HEK293 (cell line): Measurements from ENCODE around the gene GASK1B.

Experiments used
- CTCF ChIA-PET: fragments of 350-600 bp; formaldehyde crosslinking; extraction: SDS; loops from one replicate; lab custom pipeline; 2021; ENCODE audit warnings: antibody characterized with exemption; lab: Yijun Ruan, JAX
- POLR2A ChIA-PET: fragments of 300-600 bp; formaldehyde crosslinking; extraction: SDS; loops from one replicate; lab custom pipeline; 2020; ENCODE audit warnings: antibody characterized with exemption, inconsistent platforms; lab: Yijun Ruan, JAX
- H3K27ac ChIP-seq: fragments of 200-500 bp; sonication (Bioruptor generic); 2 replicates; pipeline ENCODE4 v1.5.1; 2014; ENCODE audit warnings: low read depth, low read length, control low read depth, inconsistent platforms; ENCODE audit errors: extremely low read depth
- H3K36me3 ChIP-seq, 2 experiments: fragments of 200-500 bp in 1 of 2; sonication (Bioruptor generic) in 1 of 2; 1 replicate in 1 of 2; 2 replicates in 1 of 2; pipeline ENCODE4 v1.5.1; 2014 to 2017; ENCODE audit warnings: inconsistent platforms in 2 of 2, low read length in 2 of 2; ENCODE audit not compliant: control insufficient read depth in 2 of 2, insufficient read depth in 1 of 2
- H3K4me1 ChIP-seq: fragments of 200-500 bp; sonication (Bioruptor generic); 2 replicates; pipeline ENCODE4 v1.5.1; 2014; ENCODE audit warnings: mild to moderate bottlenecking, low read length, inconsistent platforms; ENCODE audit not compliant: control insufficient read depth, insufficient read depth
- H3K4me3 ChIP-seq: 2 replicates; pipeline ENCODE4 v1.5.1; 2011; ENCODE audit warnings: low read depth, mild to moderate bottlenecking, control low read depth, low read length, moderate library complexity
- H3K9me3 ChIP-seq: fragments of 200-500 bp; sonication (Bioruptor generic); 2 replicates; pipeline ENCODE4 v1.5.1; 2014; ENCODE audit warnings: low read depth, low read length, inconsistent platforms; ENCODE audit not compliant: control insufficient read depth, insufficient read depth
- CTCF ChIP-seq: fragments of 450-650 bp; formaldehyde crosslinking; IDR thresholded peaks from 2 replicates; pipeline ENCODE4 v1.5.1; 2016; ENCODE audit warnings: missing biosample characterization, missing genetic modification characterization
- GLIS2 ChIP-seq: fragments of 450-650 bp; formaldehyde crosslinking; IDR thresholded peaks from 2 replicates; pipeline ENCODE4 v1.5.1; 2016; ENCODE audit warnings: missing biosample characterization, missing genetic modification characterization
- KLF10 ChIP-seq: fragments of 450-650 bp; IDR thresholded peaks from 2 replicates; pipeline ENCODE4 v1.5.1; 2018; ENCODE audit warnings: missing biosample characterization, mild to moderate bottlenecking, missing genetic modification characterization
- KLF9 ChIP-seq: fragments of 450-650 bp; formaldehyde crosslinking; IDR thresholded peaks from 2 replicates; pipeline ENCODE4 v1.5.1; 2016; ENCODE audit warnings: missing biosample characterization, missing genetic modification characterization, low read depth
- ZBTB1 ChIP-seq: fragments of 450-650 bp; formaldehyde crosslinking; IDR thresholded peaks from 2 replicates; pipeline ENCODE4 v1.5.1; 2016; ENCODE audit warnings: missing biosample characterization, missing genetic modification characterization
- ZFP3 ChIP-seq: fragments of 450-650 bp; formaldehyde crosslinking; IDR thresholded peaks from 2 replicates; pipeline ENCODE4 v1.5.1; 2016; ENCODE audit warnings: low read depth, missing biosample characterization, missing genetic modification characterization
- ZNF114 ChIP-seq: fragments of 450-650 bp; formaldehyde crosslinking; IDR thresholded peaks from 2 replicates; pipeline ENCODE4 v1.5.0; 2017; ENCODE audit warnings: missing biosample characterization, missing genetic modification characterization
- ZNF140 ChIP-seq: fragments of 450-650 bp; formaldehyde crosslinking; IDR thresholded peaks from 2 replicates; pipeline ENCODE4 v1.5.1; 2016; ENCODE audit warnings: missing biosample characterization, missing genetic modification characterization
- ZNF155 ChIP-seq: fragments of 450-650 bp; formaldehyde crosslinking; IDR thresholded peaks from 2 replicates; pipeline ENCODE4 v1.5.1; 2016; ENCODE audit warnings: missing biosample characterization, missing genetic modification characterization
- ZNF157 ChIP-seq: fragments of 450-650 bp; formaldehyde crosslinking; IDR thresholded peaks from 2 replicates; pipeline ENCODE4 v1.5.1; 2016; ENCODE audit warnings: missing biosample characterization, missing genetic modification characterization
- ZNF214 ChIP-seq: fragments of 450-650 bp; formaldehyde crosslinking; IDR thresholded peaks from 2 replicates; pipeline ENCODE4 v1.5.1; 2017; ENCODE audit warnings: missing biosample characterization, mild to moderate bottlenecking, missing genetic modification characterization, borderline replicate concordance
- ZNF302 ChIP-seq: fragments of 450-650 bp; formaldehyde crosslinking; IDR thresholded peaks from 2 replicates; pipeline ENCODE4 v1.5.1; 2016; ENCODE audit warnings: missing biosample characterization, missing genetic modification characterization, low read depth
- ZNF398 ChIP-seq: fragments of 450-650 bp; formaldehyde crosslinking; IDR thresholded peaks from 2 replicates; pipeline ENCODE4 v1.5.1; 2017; ENCODE audit warnings: missing biosample characterization, missing genetic modification characterization
- ZNF510 ChIP-seq: fragments of 450-650 bp; formaldehyde crosslinking; IDR thresholded peaks from 2 replicates; pipeline ENCODE4 v1.5.1; 2018; ENCODE audit warnings: mild to moderate bottlenecking, missing genetic modification characterization, missing biosample characterization; ENCODE audit not compliant: insufficient replicate concordance
- ZNF555 ChIP-seq: fragments of 450-650 bp; formaldehyde crosslinking; conservative IDR thresholded peaks from 2 replicates; pipeline ENCODE4 v1.5.1; 2017; ENCODE audit warnings: missing biosample characterization, mild to moderate bottlenecking, missing genetic modification characterization, inconsistent platforms
- ZNF596 ChIP-seq: fragments of 450-650 bp; IDR thresholded peaks from 2 replicates; pipeline ENCODE4 v1.5.0; 2018; ENCODE audit warnings: missing biosample characterization, mild to moderate bottlenecking, missing genetic modification characterization, moderate library complexity
- ZNF623 ChIP-seq: fragments of 450-650 bp; formaldehyde crosslinking; IDR thresholded peaks from 2 replicates; pipeline ENCODE4 v1.5.1; 2016; ENCODE audit warnings: missing biosample characterization, missing genetic modification characterization
- ZSCAN23 ChIP-seq: fragments of 450-650 bp; formaldehyde crosslinking; IDR thresholded peaks from 2 replicates; pipeline ENCODE4 v1.5.1; 2016; ENCODE audit warnings: missing biosample characterization, missing genetic modification characterization

GASK1B gene

GRCh38 chr4:158166701-158167100, 6.1 kb downstream of the GASK1B start (continued):
- TF ChIP-seq ZNF140 (no peak), ZNF596 (no peak), ZNF555 (tag by site-specific recombination) (no peak)

- CTCF ChIA-PET = interaction anchor here (1.0 kb wide), 1 partner anchor 29 kb away, joined by 4 read pairs; no protein-coding TSS in a partner anchor
These were observed 8.0 kb downstream of the GASK1B start for GRCh38 chr4:158164768-158165213.

GRCh38 chr4:158163941-158164767, 8.7 kb downstream of the GASK1B start:
- TF ChIP-seq ZNF214 (tag by site-specific recombination) (no peak), ZNF623 (tag by site-specific recombination) (no peak), ZNF510 (tag by site-specific recombination) (no peak), ZFP3 (no peak), ZSCAN23 (tag by site-specific recombination) (no peak), ZBTB1 (tag by site-specific recombination) (no peak)
- no peaks in the 10 kb centered on the region for H3K9me3 ChIP-seq
- ChIA-PET POLR2A (no interaction called here), CTCF (interaction anchor here (0.6 to 1.0 kb wide), 4 partner anchors 8 to 945 kb away, joined by 3 to 4 read pairs (median 4); no protein-coding TSS in a partner anchor)
- no peak overlapping the region for H3K27ac ChIP-seq
- H3K4me3 ChIP-seq = no peak overlapping the region
- H3K36me3 ChIP-seq = no peaks in the 10 kb centered on the region
- H3K4me1 ChIP-seq = no peaks in the 10 kb centered on the region

More at GRCh38 chr4:158164768-158165213, 8.0 kb downstream of the GASK1B start:
- no peak for TF ChIP-seq ZNF155 (tag by site-specific recombination)
- TF ChIP-seq GLIS2 (tag by site-specific recombination) = no peak
- TF ChIP-seq KLF10 (tag by site-specific recombination) = no peak
- H3K27ac ChIP-seq = no peak overlapping the region
- no peaks in the 10 kb centered on the region for H3K9me3 ChIP-seq
- H3K36me3 ChIP-seq = no peaks in the 10 kb centered on the region
- H3K4me1 ChIP-seq = no peaks in the 10 kb centered on the region
- H3K4me3 ChIP-seq = no peak overlapping the region
- POLR2A ChIA-PET = no interaction called here

- Histone ChIP-seq H3K9me3 (no peaks in the 10 kb centered on the region), H3K4me3 (no peak overlapping the region), H3K27ac (no peak overlapping the region), H3K4me1 (no peaks in the 10 kb centered on the region), H3K36me3 (no peaks in the 10 kb centered on the region)
- ChIA-PET POLR2A (no interaction called here), CTCF (interaction anchor here (0.7 to 1.0 kb wide), 3 partner anchors 9 to 64 kb away, joined by 3 to 4 read pairs (median 3); no protein-coding TSS in a partner anchor)
- TF ChIP-seq CTCF (tag by site-specific recombination) (no peak), ZNF157 (tag by site-specific recombination) (no peak), KLF9 (tag by site-specific recombination) (no peak), ZNF114 (no peak), ZNF302 (tag by site-specific recombination) (no peak), ZNF398 (tag by site-specific recombination) (no peak)
These were observed 10.2 kb downstream of the GASK1B start for GRCh38 chr4:158162631-158163030.
